Smooth muscle cell (in vitro differentiated cells): ENCODE data around the gene FANCM. TPM values are rescaled to one million over a fixed set of nuclear protein-coding genes. Genes with fewer than 3 reads are reported as not detected.
A peak's percentile ranks its signal among the peaks of the same experiment; 100 is the strongest.
"Not testable (repeated sequence)": the region's sequence is repeated elsewhere in the genome, so short reads cannot be mapped to it uniquely, and the experiment has no call there.

ENCODE experiments used
- DNase-seq: peaks from one replicate; lab custom pipeline; 2025; ENCODE audit not compliant: unreplicated experiment; lab: John Stamatoyannopoulos, UW
- H2AFZ ChIP-seq: fragments of 200-600 bp; sonication (generic); 2 replicates; pipeline ENCODE4 v1.6.0; 2016; ENCODE audit warnings: antibody characterized with exemption, low read depth, mild to moderate bottlenecking
- H3F3A ChIP-seq: fragments of 200-600 bp; sonication (generic); 2 replicates; pipeline ENCODE4 v1.6.0; 2017; ENCODE audit warnings: antibody characterized with exemption, low read depth
- H3K27ac ChIP-seq: fragments of 200-600 bp; sonication (generic); 2 replicates; pipeline ENCODE4 v1.5.1; 2016; ENCODE audit warnings: low read depth, mild to moderate bottlenecking
- H3K27me3 ChIP-seq: fragments of 200-600 bp; sonication (generic); 2 replicates; pipeline ENCODE4 v1.6.1; 2016; ENCODE audit warnings: low read depth, mild to moderate bottlenecking
- H3K36me3 ChIP-seq: fragments of 200-600 bp; sonication (generic); 2 replicates; pipeline ENCODE4 v1.5.1; 2016; ENCODE audit warnings: low read depth
- H3K4me1 ChIP-seq: fragments of 200-600 bp; sonication (generic); 2 replicates; pipeline ENCODE4 v1.5.1; 2016; ENCODE audit warnings: low read depth
- H3K4me2 ChIP-seq: fragments of 200-600 bp; sonication (generic); 2 replicates; pipeline ENCODE4 v1.6.0; 2016; ENCODE audit warnings: mild to moderate bottlenecking
- H3K4me3 ChIP-seq: fragments of 200-600 bp; sonication (generic); 2 replicates; pipeline ENCODE4 v1.5.1; 2016; ENCODE audit warnings: mild to moderate bottlenecking
- H3K79me2 ChIP-seq: fragments of 200-600 bp; sonication (generic); 2 replicates; pipeline ENCODE4 v1.6.0; 2016; ENCODE audit warnings: low read depth, mild to moderate bottlenecking
- H3K9ac ChIP-seq: fragments of 200-600 bp; sonication (generic); 2 replicates; pipeline ENCODE4 v1.6.0; 2016; ENCODE audit warnings: low read depth
- H3K9me3 ChIP-seq: fragments of 200-600 bp; sonication (generic); replicated peaks from 2 replicates; pipeline ENCODE4 v1.5.1; 2016; ENCODE audit warnings: low read depth
- H4K20me1 ChIP-seq: fragments of 200-600 bp; sonication (generic); 2 replicates; pipeline ENCODE4 v1.6.0; 2016; ENCODE audit warnings: low read depth
- WGBS: methylation state at CpG from one replicate; pipeline ENCODE4 v1.1.7; 2016; ENCODE audit warnings: low lambda C conversion rate; 5-methylcytosine and 5-hydroxymethylcytosine counted together
- polyA plus RNA-seq: library from polyadenylated mRNA; unstranded; fragments of >200 nt; fragmentation: Nextera tagmentation; extraction: Ambion mirVana; gene quantifications from 2 replicates; pipeline ENCODE4 v1.2.1, GENCODE V29; 2016
- total RNA-seq: library from RNA; depleted of rRNA; stranded (reverse); fragments of >200 nt; gene quantifications from 2 replicates; pipeline ENCODE4 v1.2.3, GENCODE V29; 2014
- TF ChIP-seq, protein P1 (sequence below): fragments of 200-600 bp; sonication (generic); IDR thresholded peaks from 2 replicates; pipeline ENCODE4 v1.5.1; 2017; ENCODE audit warnings: borderline replicate concordance, mild to moderate bottlenecking, antibody characterized with exemption; ENCODE audit not compliant: insufficient read depth, poor library complexity, severe bottlenecking

Gene FANCM
- total and polyA plus RNA-seq, 2 experiments from 2014 or later = 1.7 to 5.5 TPM

DNA sequence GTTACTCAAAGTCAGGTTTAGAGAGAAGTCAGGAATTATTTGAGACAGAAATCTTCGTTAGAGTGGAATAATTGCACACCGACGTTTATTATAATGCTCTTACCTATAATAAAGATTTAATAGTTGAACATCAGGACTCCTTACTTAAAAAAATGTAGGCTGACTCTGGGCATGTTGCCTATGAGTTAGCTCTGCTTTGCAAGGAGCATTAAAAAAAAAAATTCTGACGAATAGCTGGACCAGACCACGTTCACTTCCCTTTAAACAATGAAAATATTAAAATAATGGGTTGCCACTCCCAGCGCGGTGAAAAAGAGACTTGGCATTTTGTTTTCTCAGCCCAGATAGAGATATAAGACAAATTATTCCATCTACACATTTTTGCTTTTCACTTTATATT, 574 bp upstream of the FANCM start:
- Histone ChIP-seq H3K36me3 (no peaks in the 10 kb centered on the region), H3K27me3 (no peaks in the 10 kb centered on the region), H3K27ac (peak overlapping the region; percentile 63), H3K4me3 (peak overlapping the region; percentile 96), H4K20me1 (no peaks in the 10 kb centered on the region), H3K4me2 (peak overlapping the region; percentile 93), H3K4me1 (peaks cover 14% of the 10 kb centered on the region), H3K9me3 (no peaks in the 10 kb centered on the region), H3F3A (no peaks in the 10 kb centered on the region), H3K79me2 (peaks cover 70% of the 10 kb centered on the region), H2AFZ (peak overlapping the region; percentile 97), H3K9ac (peak overlapping the region; percentile 43)
- DNase-seq = no peak
- TF ChIP-seq, protein P1, sequence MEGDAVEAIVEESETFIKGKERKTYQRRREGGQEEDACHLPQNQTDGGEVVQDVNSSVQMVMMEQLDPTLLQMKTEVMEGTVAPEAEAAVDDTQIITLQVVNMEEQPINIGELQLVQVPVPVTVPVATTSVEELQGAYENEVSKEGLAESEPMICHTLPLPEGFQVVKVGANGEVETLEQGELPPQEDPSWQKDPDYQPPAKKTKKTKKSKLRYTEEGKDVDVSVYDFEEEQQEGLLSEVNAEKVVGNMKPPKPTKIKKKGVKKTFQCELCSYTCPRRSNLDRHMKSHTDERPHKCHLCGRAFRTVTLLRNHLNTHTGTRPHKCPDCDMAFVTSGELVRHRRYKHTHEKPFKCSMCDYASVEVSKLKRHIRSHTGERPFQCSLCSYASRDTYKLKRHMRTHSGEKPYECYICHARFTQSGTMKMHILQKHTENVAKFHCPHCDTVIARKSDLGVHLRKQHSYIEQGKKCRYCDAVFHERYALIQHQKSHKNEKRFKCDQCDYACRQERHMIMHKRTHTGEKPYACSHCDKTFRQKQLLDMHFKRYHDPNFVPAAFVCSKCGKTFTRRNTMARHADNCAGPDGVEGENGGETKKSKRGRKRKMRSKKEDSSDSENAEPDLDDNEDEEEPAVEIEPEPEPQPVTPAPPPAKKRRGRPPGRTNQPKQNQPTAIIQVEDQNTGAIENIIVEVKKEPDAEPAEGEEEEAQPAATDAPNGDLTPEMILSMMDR = no peak
- WGBS = 2% methylated on average over 7 of the region's 7 CpGs

DNA sequence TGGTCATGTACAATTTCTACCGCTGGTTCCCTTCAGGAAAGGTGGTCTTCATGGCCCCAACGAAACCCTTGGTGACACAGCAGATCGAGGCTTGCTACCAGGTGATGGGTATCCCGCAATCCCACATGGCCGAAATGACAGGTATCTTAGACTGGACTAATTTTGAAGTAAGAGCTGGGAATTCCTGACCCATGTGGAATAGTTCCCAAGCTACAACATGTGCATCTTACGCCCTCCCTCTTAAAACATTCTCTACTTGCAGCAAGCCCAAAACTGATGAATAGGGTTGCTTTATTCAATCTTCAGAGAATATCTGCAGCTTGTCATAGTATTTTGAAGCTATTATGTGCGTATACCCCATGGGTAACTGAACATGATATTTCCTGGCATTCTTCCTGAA, 669 bp downstream of the FANCM start:
- Histone ChIP-seq H3K4me1 (peaks cover 12% of the 10 kb centered on the region), H4K20me1 (no peaks in the 10 kb centered on the region), H3F3A (no peaks in the 10 kb centered on the region), H3K4me2 (peak overlapping the region; percentile 93), H3K27me3 (no peaks in the 10 kb centered on the region), H3K79me2 (peaks cover 60% of the 10 kb centered on the region), H3K9ac (peak overlapping the region; percentile 32), H3K36me3 (no peaks in the 10 kb centered on the region), H3K9me3 (no peaks in the 10 kb centered on the region), H2AFZ (peak overlapping the region; percentile 93), H3K27ac (no peak overlapping the region), H3K4me3 (peak overlapping the region; percentile 96)
- TF ChIP-seq, protein P1 = no peak
- WGBS = 10% methylated on average over 7 of the region's 7 CpGs
- no peak for DNase-seq

DNA sequence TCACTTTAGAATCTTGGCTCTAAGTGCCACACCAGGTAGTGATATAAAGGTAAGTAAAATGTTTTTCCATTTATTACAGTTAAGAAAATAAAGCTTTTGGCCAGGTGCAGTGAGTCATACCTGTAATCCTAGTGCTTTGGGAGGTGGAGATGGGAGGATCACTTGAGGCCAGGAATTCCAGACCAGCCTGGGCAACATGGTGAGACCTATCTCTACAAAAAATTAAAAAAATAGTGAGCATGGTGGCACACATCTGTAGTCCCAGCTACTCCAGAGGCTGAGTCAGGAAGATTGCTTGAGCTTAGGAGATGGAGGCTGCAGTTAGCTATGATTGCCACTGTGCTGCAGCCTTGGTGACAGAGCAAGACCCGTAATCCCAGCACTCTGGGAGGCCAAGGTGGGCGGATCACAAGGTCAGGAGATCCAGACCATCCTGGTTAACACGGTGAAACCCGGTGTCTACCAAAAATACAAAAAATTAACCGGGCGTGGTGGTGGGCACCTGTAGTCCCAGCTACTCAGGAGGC, 5.0 kb downstream of the FANCM start:
- Histone ChIP-seq H3K9ac (no peak overlapping the region), H3K4me1 (peaks cover 7% of the 10 kb centered on the region), H3K27me3 (no peaks in the 10 kb centered on the region), H3K36me3 (no peaks in the 10 kb centered on the region), H2AFZ (no peak overlapping the region), H3K4me2 (no peak overlapping the region), H3K27ac (no peak overlapping the region), H3K4me3 (no peak overlapping the region), H3K9me3 (no peaks in the 10 kb centered on the region), H3F3A (no peaks in the 10 kb centered on the region), H3K79me2 (peaks cover 34% of the 10 kb centered on the region), H4K20me1 (no peaks in the 10 kb centered on the region)
- TF ChIP-seq, protein P1 = no peak
- WGBS = 96% methylated on average over 6 of the region's 6 CpGs
- DNase-seq = no peak

DNA sequence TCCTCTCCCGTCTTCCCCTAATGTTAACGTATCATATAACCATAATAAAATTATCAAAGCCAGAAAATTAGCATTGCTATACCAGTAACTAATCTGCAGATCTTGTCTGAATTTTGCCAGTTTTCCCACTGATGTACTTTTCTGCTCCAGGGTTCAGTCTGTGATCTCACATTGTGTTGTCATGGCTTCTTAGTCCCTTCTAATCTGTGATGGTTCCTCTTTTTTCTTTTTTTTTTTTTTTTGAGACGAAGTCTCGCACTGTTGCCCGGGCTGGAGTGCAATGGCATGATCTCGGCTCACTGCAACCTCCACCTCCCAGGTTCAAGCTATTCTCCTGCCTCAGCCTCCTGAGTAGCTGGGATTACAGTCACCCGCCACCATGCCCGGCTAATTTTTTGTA, 6.4 kb downstream of the FANCM start:
- H3K9me3 ChIP-seq, H3K36me3 ChIP-seq, H3K4me3 ChIP-seq, H4K20me1 ChIP-seq, H3F3A ChIP-seq, H3K4me2 ChIP-seq, H3K27me3 ChIP-seq, H2AFZ ChIP-seq, H3K4me1 ChIP-seq, H3K9ac ChIP-seq, DNase-seq, H3K27ac ChIP-seq: not testable (repeated sequence)
- 97% methylated on average over 8 of the region's 8 CpGs for WGBS
- peaks cover 29% of the 10 kb centered on the region for H3K79me2 ChIP-seq
